B cell (primary cell): Measurements from ENCODE around the gene ALKBH7.

Experiments used
- EZH2 ChIP-seq: IDR thresholded peaks from 2 replicates; pipeline ENCODE4 v1.6.1; 2012; ENCODE audit warnings: borderline replicate concordance, low read depth, mild to moderate bottlenecking, moderate library complexity, low read length; ENCODE audit not compliant: insufficient read depth, poor library complexity, severe bottlenecking
- TF ChIP-seq, protein P1 (sequence below): fragments of 200-600 bp; IDR thresholded peaks from one replicate; pipeline ENCODE4 v1.8.0; 2022; ENCODE audit warnings: antibody characterized with exemption, mild to moderate bottlenecking

DNA sequence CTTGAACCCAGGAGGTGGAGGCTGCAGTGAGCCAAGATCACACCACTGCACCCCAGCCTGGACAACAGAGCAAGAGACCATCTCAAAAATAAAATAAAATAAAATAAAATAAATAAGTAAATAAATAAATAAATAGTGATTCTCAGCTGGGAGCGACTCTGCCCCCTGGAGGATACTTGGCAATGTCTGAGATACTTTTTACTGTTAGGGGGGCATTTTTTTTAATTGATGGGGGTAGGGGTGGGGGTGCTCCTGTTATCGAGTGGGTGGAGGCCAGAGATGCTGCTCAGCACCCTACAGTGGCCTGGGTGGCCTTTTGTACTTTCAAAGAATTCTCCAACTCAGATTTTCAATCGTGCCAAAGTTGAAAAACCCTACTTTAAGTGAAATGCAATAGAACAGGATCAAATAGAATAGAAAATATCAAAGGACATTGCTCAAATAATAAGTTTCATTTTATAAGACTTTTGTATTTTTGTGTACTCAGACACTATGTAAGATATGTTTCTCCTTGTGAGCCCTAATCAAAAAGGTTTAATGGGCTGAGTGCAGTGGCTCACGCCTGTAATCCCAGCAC lies 18.4 kb upstream of the ALKBH7 start:
- TF ChIP-seq, protein P1, sequence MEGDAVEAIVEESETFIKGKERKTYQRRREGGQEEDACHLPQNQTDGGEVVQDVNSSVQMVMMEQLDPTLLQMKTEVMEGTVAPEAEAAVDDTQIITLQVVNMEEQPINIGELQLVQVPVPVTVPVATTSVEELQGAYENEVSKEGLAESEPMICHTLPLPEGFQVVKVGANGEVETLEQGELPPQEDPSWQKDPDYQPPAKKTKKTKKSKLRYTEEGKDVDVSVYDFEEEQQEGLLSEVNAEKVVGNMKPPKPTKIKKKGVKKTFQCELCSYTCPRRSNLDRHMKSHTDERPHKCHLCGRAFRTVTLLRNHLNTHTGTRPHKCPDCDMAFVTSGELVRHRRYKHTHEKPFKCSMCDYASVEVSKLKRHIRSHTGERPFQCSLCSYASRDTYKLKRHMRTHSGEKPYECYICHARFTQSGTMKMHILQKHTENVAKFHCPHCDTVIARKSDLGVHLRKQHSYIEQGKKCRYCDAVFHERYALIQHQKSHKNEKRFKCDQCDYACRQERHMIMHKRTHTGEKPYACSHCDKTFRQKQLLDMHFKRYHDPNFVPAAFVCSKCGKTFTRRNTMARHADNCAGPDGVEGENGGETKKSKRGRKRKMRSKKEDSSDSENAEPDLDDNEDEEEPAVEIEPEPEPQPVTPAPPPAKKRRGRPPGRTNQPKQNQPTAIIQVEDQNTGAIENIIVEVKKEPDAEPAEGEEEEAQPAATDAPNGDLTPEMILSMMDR, result peak; percentile 24
- TF ChIP-seq EZH2, result no peak
